ENCODE measurements around the gene SERHL2. TPM values are rescaled to one million over a fixed set of nuclear protein-coding genes. Genes with fewer than 3 reads are reported as not detected.

The SERHL2 gene
- polyA plus RNA-seq, 1 donor (not counting 4 experiments of a cell fraction or from before 2014, with no cell fraction given), result 2.5 TPM

DNA sequence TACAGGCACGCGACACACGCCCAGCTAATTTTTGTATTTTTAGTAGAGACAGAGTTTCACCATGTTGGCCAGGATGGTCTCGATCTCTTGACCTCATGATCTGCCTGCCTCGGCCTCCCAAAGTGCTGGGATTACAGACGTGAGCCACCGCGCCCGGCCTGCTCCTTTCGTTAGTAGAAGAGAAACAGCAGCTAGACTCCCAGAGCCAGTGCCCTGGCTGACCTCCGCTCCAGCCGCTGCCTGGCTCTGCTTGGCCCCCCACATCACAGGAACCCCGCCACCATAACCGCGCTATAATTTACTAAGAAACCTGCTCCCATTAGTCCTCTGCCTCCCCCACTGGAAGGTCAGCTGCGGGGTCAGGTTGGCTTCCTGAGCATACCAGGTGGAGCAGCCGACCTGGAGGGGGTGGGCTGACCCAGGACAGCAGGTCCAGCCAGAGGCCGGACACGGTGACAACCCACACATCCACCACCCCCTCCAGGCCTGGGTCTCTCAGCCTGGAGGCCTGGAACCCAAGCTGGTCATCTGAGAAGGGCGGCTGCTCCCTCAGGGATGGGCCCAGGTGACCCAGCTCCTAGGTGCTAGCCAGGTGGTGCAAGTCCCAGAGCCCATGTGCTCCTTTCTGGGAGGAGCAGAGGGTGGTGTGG lies 68.4 kb downstream of the SERHL2 start:
- dilution Hi-C loops (cut with MboI; ENCODE audit: extremely low pct_ligation_motif_present, low sequenced_read_pairs), result no loop called here
- FAIRE-seq (no peak), DNase-seq (ENCODE audit: low read depth, low spot score) (no peak)
- TF ChIP-seq EZH2 (IDR thresholded peaks at IDR 0.05; ENCODE audit: low read length) (no peak), CTCF (optimal IDR thresholded peaks at IDR 0.05 in 1 of 3, IDR thresholded peaks at IDR 0.05 in 1 of 3, conservative IDR thresholded peaks at IDR 0.05 in 1 of 3; ENCODE audit: extremely low read depth in 1 of 3, insufficient read depth in 2 of 3, low read length in 3 of 3) (no peak)
- Histone ChIP-seq H3K27ac (ENCODE audit: control insufficient read depth, insufficient read depth, low read length) (no peak overlapping the region), H3K4me1 (ENCODE audit: control insufficient read depth, extremely low read depth, insufficient read depth, low read length) (peaks cover 21% of the 10 kb centered on the region), H3K4me2 (ENCODE audit: control insufficient read depth, extremely low read depth, insufficient read depth, low read depth, low read length) (no peak overlapping the region), H3K27me3 (ENCODE audit: control insufficient read depth, extremely low read depth, insufficient read depth, low read length) (no peaks in the 10 kb centered on the region), H3K9me1 (ENCODE audit: control insufficient read depth, extremely low read depth, insufficient read depth, low read length) (no peaks in the 10 kb centered on the region), H3K79me2 (ENCODE audit: control insufficient read depth, insufficient read depth, low read length) (no peaks in the 10 kb centered on the region), H3K36me3 (ENCODE audit: control insufficient read depth in 2 of 2, extremely low read depth in 1 of 2, insufficient read depth in 2 of 2, low read length in 2 of 2) (peaks cover 22 to 36% of the 10 kb centered on the region in 2 experiments), H3K4me3 (ENCODE audit: control insufficient read depth in 2 of 3, extremely low read depth in 1 of 3, insufficient read depth in 2 of 3, low read depth in 1 of 3, low read length in 3 of 3) (no peak overlapping the region), H3K9ac (ENCODE audit: control insufficient read depth, extremely low read depth, insufficient read depth, low read length) (no peak overlapping the region), H2AFZ (ENCODE audit: control insufficient read depth, low read length) (no peak overlapping the region), H3K9me3 (ENCODE audit: control insufficient read depth, low read depth, low read length) (no peaks in the 10 kb centered on the region), H4K20me1 (ENCODE audit: control insufficient read depth, extremely low read depth, insufficient read depth, low read length) (peaks cover 4% of the 10 kb centered on the region)

- Histone ChIP-seq H2AFZ (ENCODE audit: control insufficient read depth, low read length) (no peak overlapping the region), H3K36me3 (ENCODE audit: control insufficient read depth in 2 of 2, extremely low read depth in 1 of 2, insufficient read depth in 2 of 2, low read length in 2 of 2) (peaks cover 31 to 43% of the 10 kb centered on the region in 2 experiments), H3K9me3 (ENCODE audit: control insufficient read depth, low read depth, low read length) (no peaks in the 10 kb centered on the region), H3K79me2 (ENCODE audit: control insufficient read depth, insufficient read depth, low read length) (no peaks in the 10 kb centered on the region), H3K9ac (ENCODE audit: control insufficient read depth, extremely low read depth, insufficient read depth, low read length) (no peak overlapping the region), H4K20me1 (ENCODE audit: control insufficient read depth, extremely low read depth, insufficient read depth, low read length) (peaks cover 4% of the 10 kb centered on the region), H3K4me3 (ENCODE audit: control insufficient read depth in 2 of 3, extremely low read depth in 1 of 3, insufficient read depth in 2 of 3, low read depth in 1 of 3, low read length in 3 of 3) (no peak overlapping the region), H3K4me1 (ENCODE audit: control insufficient read depth, extremely low read depth, insufficient read depth, low read length) (peaks cover 21% of the 10 kb centered on the region), H3K9me1 (ENCODE audit: control insufficient read depth, extremely low read depth, insufficient read depth, low read length) (no peaks in the 10 kb centered on the region), H3K27ac (ENCODE audit: control insufficient read depth, insufficient read depth, low read length) (no peak overlapping the region), H3K27me3 (ENCODE audit: control insufficient read depth, extremely low read depth, insufficient read depth, low read length) (no peaks in the 10 kb centered on the region), H3K4me2 (ENCODE audit: control insufficient read depth, extremely low read depth, insufficient read depth, low read depth, low read length) (no peak overlapping the region)
- DNase-seq (ENCODE audit: low read depth, low spot score) (no peak), FAIRE-seq (no peak)
- dilution Hi-C loops (cut with MboI; ENCODE audit: extremely low pct_ligation_motif_present, low sequenced_read_pairs), result no loop called here
- TF ChIP-seq CTCF (optimal IDR thresholded peaks at IDR 0.05 in 1 of 3, IDR thresholded peaks at IDR 0.05 in 1 of 3, conservative IDR thresholded peaks at IDR 0.05 in 1 of 3; ENCODE audit: extremely low read depth in 1 of 3, insufficient read depth in 2 of 3, low read length in 3 of 3), result no peak
- TF ChIP-seq EZH2 (IDR thresholded peaks at IDR 0.05; ENCODE audit: low read length), result no peak
These were observed 69.6 kb downstream of the SERHL2 start for GRCh38 chr22:42623301-42623751.

Small RNAs within 50 kb of the gene (small RNA-seq; reads per million reads assigned to genes)
- 0 reads per million in 3 experiments for gene RN7SKP80 (ENCODE audit: insufficient read length in 3 of 3, low read depth in 3 of 3, low replicate concordance in 1 of 3)
- 0 reads per million in 3 experiments for gene RNU6-513P (ENCODE audit: insufficient read length in 3 of 3, low read depth in 3 of 3, low replicate concordance in 1 of 3)

Other genes with a start within 250 kb of the SERHL2 start
- 0.05 TPM in 1 of 3 replicates, not detected in the others for gene NFAM1, start 121.6 kb upstream of the SERHL2 start, polyA plus RNA-seq
- gene RRP7A, start 34.2 kb upstream of the SERHL2 start, polyA plus RNA-seq, result 29.4 to 30.7 TPM (median 30.2 TPM) in 3 replicates
- gene POLDIP3, start 60.9 kb downstream of the SERHL2 start, polyA plus RNA-seq, result 38.5 to 41.9 TPM (median 38.7 TPM) in 3 replicates
- gene ATP5MGL, start 86.6 kb downstream of the SERHL2 start, polyA plus RNA-seq, result not detected in 3 replicates
- 92.3 to 130 TPM (median 102 TPM) in 3 replicates for gene CYB5R3, start 95.4 kb downstream of the SERHL2 start, polyA plus RNA-seq
- gene A4GALT, start 166.9 kb downstream of the SERHL2 start, polyA plus RNA-seq, result 1.6 to 4.4 TPM (median 3.0 TPM) in 3 replicates

Measured in keratinocyte (primary cell).